Suprapubic skin (tissue), 4 donors: ENCODE measurements around the gene CAVIN1. TPM values are rescaled to one million over a fixed set of nuclear protein-coding genes. Genes with fewer than 3 reads are reported as not detected.

ENCODE experiments used
- DNase-seq, 2 donors: peaks; one replicate each; pipeline ENCODE4 v3.0.0-alpha.2; 2019; ENCODE audit warnings: low spot score in 2 of 2
- H3K27ac ChIP-seq: fragments of 200-600 bp; sonication (generic); one replicate; pipeline ENCODE4 v1.5.1; 2019
- H3K27me3 ChIP-seq: fragments of 200-600 bp; sonication (generic); one replicate; pipeline ENCODE4 v1.5.1; 2019
- H3K36me3 ChIP-seq: fragments of 200-600 bp; sonication (generic); one replicate; pipeline ENCODE4 v1.5.1; 2019
- H3K4me1 ChIP-seq: fragments of 200-600 bp; sonication (generic); one replicate; pipeline ENCODE4 v1.5.1; 2019
- H3K4me3 ChIP-seq: fragments of 200-600 bp; sonication (generic); one replicate; pipeline ENCODE4 v1.5.1; 2019; ENCODE audit warnings: mild to moderate bottlenecking
- H3K9me3 ChIP-seq: fragments of 200-600 bp; sonication (generic); one replicate; pipeline ENCODE4 v1.5.1; 2019
- CTCF ChIP-seq, 2 donors: fragments of 200-600 bp in 1 of 2; fragments of 450-650 bp in 1 of 2; sonication (generic) in 1 of 2; IDR thresholded peaks; one replicate each; pipeline ENCODE4 v1.5.1; 2016 to 2019; ENCODE audit warnings: antibody characterized with exemption in 2 of 2, mild to moderate bottlenecking in 1 of 2, moderate library complexity in 1 of 2
- EP300 ChIP-seq: sonication (generic); formaldehyde crosslinking; IDR thresholded peaks from one replicate; pipeline ENCODE4 v1.6.1; 2017; ENCODE audit warnings: antibody characterized with exemption
- POLR2A ChIP-seq, 2 donors: fragments of 450-650 bp; IDR thresholded peaks; one replicate each; pipeline ENCODE4 v1.6.1; 2017; ENCODE audit warnings: antibody characterized with exemption in 2 of 2, mild to moderate bottlenecking in 2 of 2, moderate library complexity in 2 of 2
- POLR2AphosphoS5 ChIP-seq, 3 donors: sonication (generic); formaldehyde crosslinking; IDR thresholded peaks; one replicate each; pipeline ENCODE4 v1.6.1; 2017; ENCODE audit warnings: antibody characterized with exemption in 3 of 3
- WGBS: methylation state at CpG from one replicate; pipeline ENCODE4 v1.1.5; 2018; 5-methylcytosine and 5-hydroxymethylcytosine counted together
- total RNA-seq, 4 donors: library from RNA; depleted of rRNA; stranded (reverse); fragments of >200 nt; gene quantifications; one replicate each; pipeline ENCODE4 v1.1.0, GENCODE V29; 2016

Gene CAVIN1
- total RNA-seq, 4 donors from 2014 or later: 153 to 224 (median 182) TPM

- WGBS: 19% methylated on average over 4 of the region's 4 CpGs
- TF ChIP-seq POLR2AphosphoS5 (IDR thresholded peaks at IDR 0.05): no peak
- no peak for TF ChIP-seq POLR2A (IDR thresholded peaks at IDR 0.05)
- TF ChIP-seq EP300: no peak
- H3K36me3 ChIP-seq: no peaks in the 10 kb centered on the region
- H3K4me3 ChIP-seq: peak overlapping the region; percentile 8
- DNase-seq: no peak
- peak overlapping the region; percentile 87 for H3K27ac ChIP-seq
- H3K27me3 ChIP-seq: no peaks in the 10 kb centered on the region
- H3K9me3 ChIP-seq: no peaks in the 10 kb centered on the region
- peaks cover 97% of the 10 kb centered on the region for H3K4me1 ChIP-seq
Measured at GRCh38 chr17:42411361-42411760, 11.7 kb downstream of the CAVIN1 start.

- no peak for DNase-seq
- 45% methylated on average over 5 of the region's 5 CpGs for WGBS
- no peaks in the 10 kb centered on the region for H3K9me3 ChIP-seq
- peaks cover 90% of the 10 kb centered on the region for H3K4me1 ChIP-seq
- H3K4me3 ChIP-seq: peak overlapping the region; percentile 4
- peak overlapping the region; percentile 87 for H3K27ac ChIP-seq
- no peaks in the 10 kb centered on the region for H3K36me3 ChIP-seq
- no peak for TF ChIP-seq POLR2A (IDR thresholded peaks at IDR 0.05)
- TF ChIP-seq EP300: no peak
- TF ChIP-seq CTCF (IDR thresholded peaks at IDR 0.05): no peak
- TF ChIP-seq POLR2AphosphoS5 (IDR thresholded peaks at IDR 0.05): no peak
- H3K27me3 ChIP-seq: no peaks in the 10 kb centered on the region
Measured at GRCh38 chr17:42410319-42410685, 12.8 kb downstream of the CAVIN1 start.

DNA sequence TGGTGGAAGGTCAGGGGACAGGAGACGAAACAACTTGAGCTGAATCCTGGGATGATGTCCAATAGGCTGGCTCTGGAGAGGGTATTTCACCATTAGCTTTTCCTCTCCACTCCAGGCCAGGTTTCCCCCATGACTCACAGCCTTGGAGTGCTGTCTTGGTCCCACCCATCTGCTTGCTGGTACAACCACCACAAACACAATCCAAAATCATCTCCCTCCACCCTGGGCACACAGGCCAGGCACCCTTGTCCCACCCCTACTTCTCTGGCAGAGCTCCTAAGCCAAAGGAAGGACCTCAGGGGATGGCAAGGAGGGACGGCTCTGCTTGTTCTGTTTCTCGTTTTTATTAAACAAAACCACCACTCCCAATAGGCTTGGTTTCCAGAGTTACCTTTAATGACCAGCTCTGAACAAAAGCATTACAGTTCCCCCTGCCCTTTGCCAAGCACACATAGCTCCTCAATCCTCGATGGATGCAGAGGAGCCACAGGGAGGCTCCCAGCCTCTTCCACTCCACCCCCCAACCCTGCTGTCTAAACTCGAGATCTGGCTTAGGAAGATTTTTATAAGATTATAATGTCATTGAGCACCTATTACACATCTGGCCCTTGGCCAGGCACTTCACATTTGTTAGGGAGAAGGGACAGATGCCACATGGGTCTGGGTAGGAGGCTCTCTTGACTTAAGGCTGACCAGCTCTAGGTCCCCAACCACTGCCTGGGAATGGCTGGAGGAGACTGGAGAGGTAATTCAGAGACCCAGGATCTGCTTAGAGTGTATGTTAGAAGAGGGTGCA lies 13.3 kb downstream of the CAVIN1 start:
- Histone ChIP-seq H3K27me3 (no peaks in the 10 kb centered on the region), H3K4me1 (peaks cover 87% of the 10 kb centered on the region), H3K27ac (peak overlapping the region; percentile 87), H3K4me3 (peak overlapping the region; percentile 4), H3K36me3 (peaks cover 6% of the 10 kb centered on the region), H3K9me3 (no peaks in the 10 kb centered on the region)
- WGBS: 13% methylated on average over 4 of the region's 5 CpGs
- peak; percentile 92 for DNase-seq
- TF ChIP-seq CTCF (IDR thresholded peaks at IDR 0.05) (no peak), EP300 (no peak), POLR2AphosphoS5 (IDR thresholded peaks at IDR 0.05) (peak in 2 of 3 donors; percentile 66 to 71), POLR2A (IDR thresholded peaks at IDR 0.05) (peak in 1 of 2 donors; percentile 2)

DNA sequence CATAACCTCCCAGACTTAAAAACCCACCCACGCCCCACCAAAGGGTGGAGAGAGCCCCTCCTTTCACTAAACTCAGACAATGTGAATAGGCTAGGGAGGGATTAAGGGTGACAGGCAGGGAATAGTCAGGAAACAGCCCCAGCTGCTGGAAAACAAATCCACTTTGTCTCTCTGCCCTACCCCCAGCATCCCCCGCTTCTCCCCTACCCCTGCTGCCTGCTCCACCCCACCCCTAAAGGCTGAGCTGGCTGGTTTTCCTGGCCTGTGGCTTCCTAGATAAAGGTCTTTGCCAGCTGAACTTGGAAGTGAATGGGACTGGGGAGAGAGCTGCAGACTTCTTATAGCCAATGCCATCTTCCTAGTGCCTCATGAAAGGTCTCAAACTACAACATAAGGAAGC lies 15.0 kb downstream of the CAVIN1 start:
- TF ChIP-seq CTCF (IDR thresholded peaks at IDR 0.05) (no peak), EP300 (no peak), POLR2AphosphoS5 (IDR thresholded peaks at IDR 0.05) (no peak), POLR2A (IDR thresholded peaks at IDR 0.05) (no peak)
- Histone ChIP-seq H3K36me3 (peaks cover 21% of the 10 kb centered on the region), H3K4me3 (no peak overlapping the region), H3K27me3 (no peaks in the 10 kb centered on the region), H3K27ac (peak overlapping the region; percentile 87), H3K4me1 (peaks cover 83% of the 10 kb centered on the region), H3K9me3 (no peaks in the 10 kb centered on the region)
- DNase-seq: no peak
- 14% methylated on average over 2 of the region's 2 CpGs for WGBS

GRCh38 chr17:42407289-42407836 lies 15.7 kb downstream of the CAVIN1 start:
- no peaks in the 10 kb centered on the region for H3K9me3 ChIP-seq
- 13% methylated on average over 2 of the region's 2 CpGs for WGBS
- no peaks in the 10 kb centered on the region for H3K27me3 ChIP-seq
- H3K27ac ChIP-seq: peak overlapping the region; percentile 87
- peaks cover 83% of the 10 kb centered on the region for H3K4me1 ChIP-seq
- peaks cover 28% of the 10 kb centered on the region for H3K36me3 ChIP-seq
- TF ChIP-seq POLR2AphosphoS5 (IDR thresholded peaks at IDR 0.05) (peak in 2 of 3 donors; percentile 53 to 63), EP300 (no peak), POLR2A (IDR thresholded peaks at IDR 0.05) (no peak)
- DNase-seq: peak; percentile 90 to 93
- no peak overlapping the region for H3K4me3 ChIP-seq

- Histone ChIP-seq H3K9me3 (no peaks in the 10 kb centered on the region), H3K36me3 (peaks cover 28% of the 10 kb centered on the region), H3K4me3 (no peak overlapping the region), H3K27me3 (no peaks in the 10 kb centered on the region), H3K4me1 (peaks cover 78% of the 10 kb centered on the region), H3K27ac (peak overlapping the region; percentile 87)
- no peak for DNase-seq
- WGBS: 27% methylated on average over 5 of the region's 5 CpGs
- no peak for TF ChIP-seq CTCF (IDR thresholded peaks at IDR 0.05)
- no peak for TF ChIP-seq EP300
- TF ChIP-seq POLR2AphosphoS5 (IDR thresholded peaks at IDR 0.05): no peak
- TF ChIP-seq POLR2A (IDR thresholded peaks at IDR 0.05): no peak
Measured at GRCh38 chr17:42406615-42407288, 16.3 kb downstream of the CAVIN1 start.
